Measurements from ENCODE around the gene B4GALT1.
"Not testable (repeated sequence)": the region's sequence is repeated elsewhere in the genome, so short reads cannot be mapped to it uniquely, and the experiment has no call there.

The B4GALT1 gene

DNA sequence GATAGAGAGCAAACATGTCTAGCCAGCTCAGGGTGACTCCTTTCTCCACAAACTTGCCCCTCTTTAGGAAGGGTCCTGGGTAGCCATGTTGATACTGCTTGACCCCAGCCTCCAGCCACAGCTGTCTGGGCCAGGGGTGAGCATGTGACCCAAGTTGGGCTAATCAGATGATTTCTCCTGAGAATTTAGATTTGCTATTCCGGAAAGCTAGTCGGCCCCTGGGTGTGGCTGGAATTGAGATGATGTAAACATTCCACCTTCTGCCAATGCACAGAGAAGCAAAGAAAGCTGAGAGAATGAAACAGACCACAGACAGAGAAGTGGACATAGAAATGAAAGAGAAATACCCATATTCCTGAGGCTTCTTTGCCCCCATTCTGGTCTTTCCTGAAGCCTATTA lies 17.8 kb upstream of the B4GALT1 start:
- no peak for DNase-seq

DNA sequence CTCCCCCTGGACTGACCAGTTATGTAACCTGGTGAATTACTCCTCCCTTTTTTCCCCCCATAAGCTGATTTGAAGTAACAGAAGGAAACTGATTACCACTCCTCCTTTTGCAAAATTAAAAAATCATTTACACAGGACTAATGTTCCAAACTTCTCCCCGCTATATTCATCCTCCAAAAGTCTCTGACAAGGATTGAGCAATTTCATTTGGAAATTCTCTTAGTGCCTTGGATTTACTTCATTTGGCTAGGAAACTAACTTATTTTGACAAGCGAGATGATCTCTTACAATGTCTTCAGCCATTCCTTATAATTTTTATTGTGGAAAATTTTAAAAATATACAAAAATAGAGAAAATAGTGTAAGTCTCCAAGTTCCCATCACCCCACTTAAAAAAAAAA lies 15.4 kb upstream of the B4GALT1 start:
- no peak for DNase-seq

GRCh38 chr9:33180526-33181184 lies 13.5 kb upstream of the B4GALT1 start:
- DNase-seq, result no peak

GRCh38 chr9:33178972-33179697 lies 12.0 kb upstream of the B4GALT1 start:
- no peak for DNase-seq

GRCh38 chr9:33177639-33178038 lies 10.5 kb upstream of the B4GALT1 start:
- no peak for DNase-seq

DNA sequence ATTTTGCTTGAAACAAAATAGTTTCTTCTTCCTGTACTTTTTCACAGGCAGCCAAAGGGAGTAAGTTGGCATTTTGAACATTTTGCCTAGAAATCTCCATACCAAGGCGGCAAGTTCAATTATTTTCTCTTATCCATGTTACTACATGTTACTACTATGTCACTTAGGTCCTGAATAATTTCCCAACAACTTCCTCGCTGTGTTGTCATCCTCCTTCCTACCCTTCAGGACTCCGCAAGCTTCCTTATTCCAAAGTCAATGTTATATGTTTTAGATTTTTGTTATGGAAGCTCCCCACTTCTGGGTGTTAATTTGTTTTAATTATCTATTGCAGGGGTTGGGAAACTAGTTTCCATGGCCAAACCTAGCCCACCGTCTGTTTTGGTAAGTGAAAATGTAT lies 9.9 kb upstream of the B4GALT1 start:
- no peak for DNase-seq

GRCh38 chr9:33175649-33176325 lies 8.7 kb upstream of the B4GALT1 start:
- no peak for DNase-seq

GRCh38 chr9:33172256-33173238 lies 5.4 kb upstream of the B4GALT1 start:
- DNase-seq, result no peak

- DNase-seq, result peak in 1 of 2 donors; percentile 17
Measured at GRCh38 chr9:33170464-33171415, 3.6 kb upstream of the B4GALT1 start.

DNA sequence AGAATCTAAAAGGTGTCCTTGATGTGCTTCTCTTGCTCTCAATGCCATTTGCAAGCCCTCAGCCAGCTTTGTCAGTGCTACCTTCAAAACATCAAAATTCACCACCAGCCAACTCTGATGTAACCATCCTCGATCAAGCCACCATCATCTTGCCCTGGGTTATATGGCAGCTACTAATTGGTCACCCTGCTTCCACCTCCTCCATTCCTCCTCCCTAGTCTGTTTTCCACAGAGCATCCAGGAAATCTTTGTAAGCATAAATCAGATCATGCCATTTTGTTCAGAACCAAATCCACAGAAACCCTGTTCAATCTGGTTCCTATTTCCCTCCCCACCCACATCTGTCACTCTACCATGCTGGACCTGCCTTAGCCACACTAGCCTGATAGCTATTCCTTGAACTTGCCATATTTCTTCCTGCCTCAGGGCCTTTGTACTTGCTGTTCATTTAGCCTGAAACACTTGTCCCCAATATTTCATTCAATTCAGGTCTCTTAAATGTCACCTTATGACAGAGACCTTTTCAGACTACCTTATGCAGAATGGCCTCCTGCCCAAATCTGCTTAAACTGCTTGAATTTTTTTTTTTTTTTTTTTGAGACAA lies 1.9 kb upstream of the B4GALT1 start:
- DNase-seq, result no peak

- no peak for DNase-seq
Measured at GRCh38 chr9:33167972-33168461, 881 bp upstream of the B4GALT1 start.

DNA sequence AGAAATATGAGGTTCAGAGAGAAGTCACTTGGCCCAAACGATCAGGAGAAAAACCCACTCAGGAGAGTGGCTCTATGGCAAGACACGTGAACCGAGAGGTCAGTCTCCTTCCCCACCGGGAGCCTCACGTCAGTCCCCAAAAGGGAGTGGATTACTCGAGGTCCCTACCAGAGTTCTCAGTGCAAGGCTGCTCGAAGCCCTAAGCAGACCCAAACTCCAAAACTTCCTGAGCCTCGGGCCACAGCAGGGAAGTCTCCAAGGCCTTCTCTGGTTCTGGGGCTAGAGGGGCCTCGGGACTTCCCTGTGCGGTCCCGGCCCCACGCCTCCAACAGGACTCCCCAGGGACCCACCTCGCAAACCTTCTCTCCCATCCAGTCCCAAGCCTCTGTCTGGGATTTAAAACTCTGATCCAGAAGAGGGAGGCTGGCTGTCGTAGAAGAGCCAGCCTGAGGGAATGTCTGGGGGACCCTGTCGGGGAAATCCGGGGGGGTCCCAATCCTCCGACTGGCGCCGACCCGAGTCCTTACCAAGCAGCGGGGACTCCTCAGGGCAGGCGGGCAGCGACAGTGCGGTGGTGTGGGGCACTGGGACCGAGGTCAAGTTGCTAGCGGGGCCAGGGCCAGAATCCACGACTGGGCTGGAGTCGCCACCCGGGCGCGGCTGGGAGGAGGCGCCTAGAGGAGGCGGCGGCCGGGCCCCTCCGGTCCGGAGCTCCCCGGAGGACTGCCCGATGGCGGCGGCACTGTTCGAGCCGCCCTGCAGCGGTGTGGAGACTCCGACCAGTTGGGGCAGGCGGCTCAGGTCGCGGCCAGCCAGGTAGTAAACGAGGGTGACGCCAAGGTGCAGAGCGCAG lies 679 bp downstream of the B4GALT1 start:
- no peak for DNase-seq

DNA sequence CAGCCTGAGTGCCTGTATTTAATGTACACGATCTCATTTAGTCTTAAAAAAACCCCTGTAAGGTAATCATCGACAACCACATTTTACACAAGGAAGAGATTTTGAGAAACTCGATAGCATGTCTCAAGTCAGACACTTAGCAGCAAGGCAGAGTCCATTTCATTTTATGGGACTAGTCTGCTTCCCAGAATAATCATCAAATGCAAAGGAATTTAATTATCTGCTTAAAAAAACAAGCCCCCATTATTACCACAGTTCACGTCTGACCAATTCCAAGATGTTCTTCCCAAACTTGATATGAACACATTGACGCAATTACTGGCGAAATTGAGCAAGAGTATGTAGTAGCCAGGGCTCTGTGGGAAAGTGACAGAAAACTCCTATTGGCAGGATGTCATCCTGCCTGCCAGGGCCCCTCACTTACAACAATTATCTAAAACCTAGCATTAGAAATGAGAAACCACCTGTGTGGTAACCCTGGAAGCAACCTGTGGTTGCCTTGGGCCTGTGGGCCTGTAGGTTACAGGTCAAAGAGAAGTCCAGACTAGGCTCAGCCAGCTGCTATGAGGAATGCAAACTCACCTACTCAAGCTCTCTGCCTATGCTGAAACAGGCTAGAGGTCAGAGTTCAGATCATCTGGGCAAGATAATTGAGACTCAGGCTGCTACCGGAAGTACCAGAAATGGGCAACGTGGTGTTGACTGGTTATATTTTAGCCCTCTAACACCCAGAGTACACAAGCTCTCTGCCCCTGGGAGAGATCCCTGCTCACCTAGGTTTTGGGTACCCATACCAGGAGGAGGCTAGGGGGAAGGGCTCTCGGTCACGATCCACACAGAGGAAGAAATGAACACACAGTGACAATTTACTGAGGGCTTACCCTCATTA lies 1.6 kb downstream of the B4GALT1 start:
- DNase-seq, result no peak

GRCh38 chr9:33164921-33165262 lies 2.2 kb downstream of the B4GALT1 start:
- DNase-seq, result not testable (repeated sequence)

DNA sequence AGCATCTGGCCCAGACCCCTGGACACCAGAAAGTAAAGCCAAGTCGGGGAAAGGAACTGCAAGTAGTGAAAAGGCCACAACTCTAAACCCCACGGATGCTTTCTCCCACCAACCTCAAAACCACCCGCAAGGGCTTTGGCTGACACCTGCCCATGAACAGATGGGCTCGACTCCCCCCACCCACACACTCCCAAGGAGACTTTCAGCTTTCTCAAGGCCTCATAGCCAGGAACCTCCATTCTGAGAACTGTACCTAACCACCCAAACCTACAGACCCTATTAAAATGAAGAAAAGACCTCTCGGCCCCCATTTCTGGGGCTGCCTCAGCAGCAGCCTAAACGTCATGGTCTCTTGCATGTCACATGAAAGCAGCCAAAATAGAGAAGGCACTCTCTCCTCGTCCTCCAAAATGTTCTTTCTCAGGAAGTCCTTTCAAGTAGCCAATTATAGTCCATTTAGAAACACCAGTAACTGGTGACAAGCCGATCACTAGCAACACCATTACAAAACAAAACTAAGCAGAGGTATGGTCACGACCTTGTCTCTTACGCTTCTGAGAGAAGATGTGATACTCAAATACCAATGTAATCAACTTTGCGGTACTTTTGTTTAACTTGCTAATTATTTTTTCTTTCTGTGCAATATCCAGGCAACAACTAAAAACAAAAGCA lies 2.9 kb downstream of the B4GALT1 start:
- no peak for DNase-seq

DNA sequence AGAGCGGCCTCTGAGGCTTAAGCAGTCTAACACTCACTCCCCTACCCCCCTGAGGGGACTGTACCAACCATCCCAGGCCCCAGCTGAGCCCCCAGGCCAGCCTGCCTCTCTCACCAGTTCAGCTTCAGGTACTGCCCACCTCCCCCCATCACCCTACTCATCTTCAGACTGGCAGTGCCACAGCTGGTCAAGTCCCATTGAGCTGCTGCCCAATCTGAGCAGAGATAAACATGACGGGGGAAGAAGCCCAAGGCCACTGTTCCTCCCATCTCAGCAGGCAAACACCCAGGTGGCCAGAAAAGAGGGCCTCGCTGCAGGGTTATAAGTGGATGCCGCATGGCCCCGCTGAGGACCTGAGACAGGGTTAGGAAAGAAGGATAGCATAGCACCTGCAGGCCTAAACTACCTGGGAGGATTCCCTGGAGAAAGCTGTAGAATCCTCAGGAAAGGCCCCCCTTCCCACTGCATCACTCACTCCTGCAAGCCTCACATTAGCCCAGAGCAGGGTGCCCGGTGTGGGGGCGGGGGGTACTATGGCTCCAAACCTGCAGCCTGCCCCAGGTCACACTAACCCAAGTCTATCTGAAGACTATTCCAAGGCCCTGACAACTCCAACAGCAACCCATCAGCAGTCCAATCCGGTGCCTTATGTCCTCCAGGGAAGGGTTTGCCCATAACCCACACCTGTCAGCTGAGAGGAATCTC lies 3.6 kb downstream of the B4GALT1 start:
- DNase-seq, result no peak

GRCh38 chr9:33162721-33163311 lies 4.3 kb downstream of the B4GALT1 start:
- DNase-seq, result no peak

All from hippocampal formation (tissue), 2 donors.